Duodenal mucosa (tissue), 2 donors: ENCODE measurements around the gene ASRGL1.
A peak's percentile ranks its signal among the peaks of the same experiment; 100 is the strongest.

Experiments
- H3K27ac ChIP-seq: one replicate; pipeline ENCODE4 v1.7.0; 2013; ENCODE audit warnings: low read depth, low read length
- H3K27me3 ChIP-seq, 2 donors: one replicate each; pipeline ENCODE4 v1.7.0; 2013; ENCODE audit warnings: low read length in 2 of 2, control low read depth in 1 of 2; ENCODE audit not compliant: insufficient read depth in 2 of 2, control insufficient read depth in 1 of 2
- H3K36me3 ChIP-seq, 2 donors: one replicate each; pipeline ENCODE4 v1.7.0; 2013; ENCODE audit warnings: low read length in 2 of 2, control low read depth in 1 of 2; ENCODE audit not compliant: insufficient read depth in 2 of 2, control insufficient read depth in 1 of 2
- H3K4me1 ChIP-seq, 2 donors: one replicate each; pipeline ENCODE4 v1.7.0; 2013; ENCODE audit warnings: low read length in 2 of 2, control low read depth in 1 of 2; ENCODE audit not compliant: insufficient read depth in 2 of 2, control insufficient read depth in 1 of 2
- H3K4me3 ChIP-seq, 2 donors: one replicate each; pipeline ENCODE4 v1.7.0; 2013; ENCODE audit warnings: low read length in 2 of 2, low read depth in 1 of 2
- H3K9ac ChIP-seq, 2 donors: one replicate each; pipeline ENCODE4 v1.7.0; 2013; ENCODE audit warnings: low read length in 2 of 2, low read depth in 1 of 2
- H3K9me3 ChIP-seq, 2 donors: one replicate each; pipeline ENCODE4 v1.7.0; 2013; ENCODE audit warnings: low read length in 2 of 2, control low read depth in 1 of 2; ENCODE audit not compliant: control insufficient read depth in 1 of 2

The ASRGL1 gene

GRCh38 chr11:62399878-62400266 is 62.6 kb downstream of the ASRGL1 start:
- Histone ChIP-seq H3K4me3 (no peak overlapping the region), H3K27me3 (no peaks in the 10 kb centered on the region), H3K4me1 (peaks cover 17 to 43% of the 10 kb centered on the region in 2 donors), H3K9ac (no peak overlapping the region), H3K36me3 (no peaks in the 10 kb centered on the region), H3K27ac (no peak overlapping the region), H3K9me3 (no peaks in the 10 kb centered on the region)

GRCh38 chr11:62400281-62400680 is 63.0 kb downstream of the ASRGL1 start:
- H3K4me1 ChIP-seq: peaks cover 18 to 42% of the 10 kb centered on the region in 2 donors
- H3K36me3 ChIP-seq: no peaks in the 10 kb centered on the region
- no peak overlapping the region for H3K4me3 ChIP-seq
- H3K27me3 ChIP-seq: no peaks in the 10 kb centered on the region
- H3K9ac ChIP-seq: no peak overlapping the region
- no peaks in the 10 kb centered on the region for H3K9me3 ChIP-seq
- no peak overlapping the region for H3K27ac ChIP-seq

- Histone ChIP-seq H3K9me3 (no peaks in the 10 kb centered on the region), H3K4me1 (peaks cover 15 to 40% of the 10 kb centered on the region in 2 donors), H3K9ac (no peak overlapping the region), H3K36me3 (no peaks in the 10 kb centered on the region), H3K27me3 (no peaks in the 10 kb centered on the region), H3K4me3 (no peak overlapping the region), H3K27ac (no peak overlapping the region)
Measured at GRCh38 chr11:62400760-62401159, 63.5 kb downstream of the ASRGL1 start.

GRCh38 chr11:62401356-62401755 is 64.1 kb downstream of the ASRGL1 start:
- Histone ChIP-seq H3K4me1 (peaks cover 15 to 40% of the 10 kb centered on the region in 2 donors), H3K27me3 (no peaks in the 10 kb centered on the region), H3K9me3 (no peaks in the 10 kb centered on the region), H3K27ac (no peak overlapping the region), H3K9ac (no peak overlapping the region), H3K4me3 (peak overlapping the region in 1 of 2 donors; percentile 16), H3K36me3 (no peaks in the 10 kb centered on the region)

- Histone ChIP-seq H3K9ac (no peak overlapping the region), H3K4me1 (peaks cover 15 to 40% of the 10 kb centered on the region in 2 donors)
Measured at GRCh38 chr11:62401811-62402210, 64.6 kb downstream of the ASRGL1 start.

GRCh38 chr11:62402226-62402959 is 65.1 kb downstream of the ASRGL1 start:
- no peaks in the 10 kb centered on the region for H3K36me3 ChIP-seq
- H3K4me1 ChIP-seq: peaks cover 15 to 40% of the 10 kb centered on the region in 2 donors
- no peak overlapping the region for H3K27ac ChIP-seq
- H3K9ac ChIP-seq: peak overlapping the region in 1 of 2 donors; percentile 43
- peak overlapping the region in 1 of 2 donors; percentile 16 for H3K4me3 ChIP-seq
- no peaks in the 10 kb centered on the region for H3K9me3 ChIP-seq
- H3K27me3 ChIP-seq: no peaks in the 10 kb centered on the region

More at GRCh38 chr11:62401811-62402210, 64.6 kb downstream of the ASRGL1 start:
- peak overlapping the region in 1 of 2 donors; percentile 16 for H3K4me3 ChIP-seq
- H3K36me3 ChIP-seq: no peaks in the 10 kb centered on the region
- no peak overlapping the region for H3K27ac ChIP-seq
- no peaks in the 10 kb centered on the region for H3K9me3 ChIP-seq
- H3K27me3 ChIP-seq: no peaks in the 10 kb centered on the region

- Histone ChIP-seq H3K4me1 (peaks cover 15 to 40% of the 10 kb centered on the region in 2 donors), H3K4me3 (no peak overlapping the region), H3K27ac (no peak overlapping the region), H3K9me3 (no peaks in the 10 kb centered on the region), H3K27me3 (no peaks in the 10 kb centered on the region), H3K36me3 (no peaks in the 10 kb centered on the region), H3K9ac (no peak overlapping the region)
Measured at GRCh38 chr11:62402960-62403730, 65.9 kb downstream of the ASRGL1 start.

GRCh38 chr11:62404435-62404834 is 67.2 kb downstream of the ASRGL1 start:
- Histone ChIP-seq H3K9ac (no peak overlapping the region), H3K9me3 (no peaks in the 10 kb centered on the region), H3K4me3 (no peak overlapping the region), H3K27me3 (no peaks in the 10 kb centered on the region), H3K27ac (no peak overlapping the region), H3K36me3 (no peaks in the 10 kb centered on the region), H3K4me1 (peaks cover 15 to 35% of the 10 kb centered on the region in 2 donors)

GRCh38 chr11:62404901-62405300 is 67.7 kb downstream of the ASRGL1 start:
- no peaks in the 10 kb centered on the region for H3K27me3 ChIP-seq
- no peaks in the 10 kb centered on the region for H3K9me3 ChIP-seq
- no peak overlapping the region for H3K27ac ChIP-seq
- peaks cover 15 to 31% of the 10 kb centered on the region in 2 donors for H3K4me1 ChIP-seq
- no peak overlapping the region for H3K4me3 ChIP-seq
- H3K36me3 ChIP-seq: no peaks in the 10 kb centered on the region
- no peak overlapping the region for H3K9ac ChIP-seq

- Histone ChIP-seq H3K4me1 (peaks cover 15 to 20% of the 10 kb centered on the region in 2 donors), H3K27me3 (no peaks in the 10 kb centered on the region), H3K27ac (no peak overlapping the region), H3K9ac (no peak overlapping the region), H3K36me3 (no peaks in the 10 kb centered on the region), H3K9me3 (no peaks in the 10 kb centered on the region), H3K4me3 (no peak overlapping the region)
Measured at GRCh38 chr11:62406034-62406433, 68.8 kb downstream of the ASRGL1 start.
